Omental fat pad (tissue), 4 donors: ENCODE measurements around the gene PTPN12. TPM values are rescaled to one million over a fixed set of nuclear protein-coding genes. Genes with fewer than 3 reads are reported as not detected.

Experiments used
- ATAC-seq: fragments of 150-250 bp; one replicate; pipeline ENCODE4 v1.9.1; 2016; ENCODE audit warnings: mild to moderate bottlenecking, moderate library complexity; ENCODE audit not compliant: low FRiP score
- DNase-seq: peaks from one replicate; pipeline ENCODE4 v3.0.0-alpha.2; 2019; ENCODE audit warnings: low spot score
- total RNA-seq, 4 donors: library from RNA; depleted of rRNA; stranded (reverse); fragments of >200 nt; gene quantifications; one replicate each; pipeline ENCODE4 v1.1.0, GENCODE V29; 2016
- TF ChIP-seq, protein P1 (sequence below), 3 donors: fragments of 450-650 bp; IDR thresholded peaks; one replicate each; pipeline ENCODE4 v1.5.1; 2016 to 2017; ENCODE audit warnings: antibody characterized with exemption in 3 of 3, mild to moderate bottlenecking in 3 of 3, moderate library complexity in 2 of 3

Gene PTPN12
- total RNA-seq, 4 donors from 2014 or later: 109 to 219 (median 138) TPM

DNA sequence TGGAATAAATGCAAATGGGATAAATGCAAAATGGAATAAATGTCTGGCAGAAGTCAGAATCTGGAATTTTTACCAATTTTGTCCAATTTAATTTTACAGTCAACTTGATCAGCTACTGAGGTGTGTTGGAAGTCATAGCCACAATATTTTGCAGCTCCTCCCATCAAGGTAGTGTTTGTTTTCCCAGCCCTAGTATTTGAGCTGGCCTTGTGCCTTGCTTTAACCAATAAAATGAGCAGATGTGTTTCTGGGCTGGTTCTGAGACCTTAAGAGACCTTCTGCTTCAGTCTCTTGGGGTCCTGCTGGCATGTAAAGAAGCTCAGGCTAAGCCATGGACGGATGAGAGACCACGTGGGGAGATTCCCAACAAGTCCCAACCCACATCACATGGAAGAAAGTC lies 116.5 kb downstream of the PTPN12 start:
- no peak for ATAC-seq
- TF ChIP-seq, protein P1, sequence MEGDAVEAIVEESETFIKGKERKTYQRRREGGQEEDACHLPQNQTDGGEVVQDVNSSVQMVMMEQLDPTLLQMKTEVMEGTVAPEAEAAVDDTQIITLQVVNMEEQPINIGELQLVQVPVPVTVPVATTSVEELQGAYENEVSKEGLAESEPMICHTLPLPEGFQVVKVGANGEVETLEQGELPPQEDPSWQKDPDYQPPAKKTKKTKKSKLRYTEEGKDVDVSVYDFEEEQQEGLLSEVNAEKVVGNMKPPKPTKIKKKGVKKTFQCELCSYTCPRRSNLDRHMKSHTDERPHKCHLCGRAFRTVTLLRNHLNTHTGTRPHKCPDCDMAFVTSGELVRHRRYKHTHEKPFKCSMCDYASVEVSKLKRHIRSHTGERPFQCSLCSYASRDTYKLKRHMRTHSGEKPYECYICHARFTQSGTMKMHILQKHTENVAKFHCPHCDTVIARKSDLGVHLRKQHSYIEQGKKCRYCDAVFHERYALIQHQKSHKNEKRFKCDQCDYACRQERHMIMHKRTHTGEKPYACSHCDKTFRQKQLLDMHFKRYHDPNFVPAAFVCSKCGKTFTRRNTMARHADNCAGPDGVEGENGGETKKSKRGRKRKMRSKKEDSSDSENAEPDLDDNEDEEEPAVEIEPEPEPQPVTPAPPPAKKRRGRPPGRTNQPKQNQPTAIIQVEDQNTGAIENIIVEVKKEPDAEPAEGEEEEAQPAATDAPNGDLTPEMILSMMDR (IDR thresholded peaks at IDR 0.05): no peak
- no peak for DNase-seq

DNA sequence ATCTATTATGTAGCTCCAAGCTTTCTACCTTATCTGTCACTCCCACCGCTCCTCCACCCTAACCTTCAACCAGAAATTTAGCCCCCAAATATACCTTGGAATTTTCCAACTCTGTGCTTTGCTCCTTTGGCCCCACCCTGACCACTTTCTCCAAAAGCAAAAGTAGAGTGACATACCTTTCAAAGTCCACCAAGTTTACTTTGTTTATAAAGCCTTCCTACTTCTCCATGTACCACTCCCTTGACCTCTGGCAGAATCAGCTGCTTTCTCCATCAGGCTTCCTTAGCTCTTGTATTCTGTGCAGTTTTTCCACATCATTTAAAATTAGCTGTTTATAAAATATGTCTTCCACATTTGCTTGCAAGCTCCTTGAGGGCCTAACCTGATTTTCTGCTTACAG lies 118.3 kb downstream of the PTPN12 start:
- TF ChIP-seq, protein P1 (IDR thresholded peaks at IDR 0.05): no peak
- ATAC-seq: no peak
- DNase-seq: no peak

DNA sequence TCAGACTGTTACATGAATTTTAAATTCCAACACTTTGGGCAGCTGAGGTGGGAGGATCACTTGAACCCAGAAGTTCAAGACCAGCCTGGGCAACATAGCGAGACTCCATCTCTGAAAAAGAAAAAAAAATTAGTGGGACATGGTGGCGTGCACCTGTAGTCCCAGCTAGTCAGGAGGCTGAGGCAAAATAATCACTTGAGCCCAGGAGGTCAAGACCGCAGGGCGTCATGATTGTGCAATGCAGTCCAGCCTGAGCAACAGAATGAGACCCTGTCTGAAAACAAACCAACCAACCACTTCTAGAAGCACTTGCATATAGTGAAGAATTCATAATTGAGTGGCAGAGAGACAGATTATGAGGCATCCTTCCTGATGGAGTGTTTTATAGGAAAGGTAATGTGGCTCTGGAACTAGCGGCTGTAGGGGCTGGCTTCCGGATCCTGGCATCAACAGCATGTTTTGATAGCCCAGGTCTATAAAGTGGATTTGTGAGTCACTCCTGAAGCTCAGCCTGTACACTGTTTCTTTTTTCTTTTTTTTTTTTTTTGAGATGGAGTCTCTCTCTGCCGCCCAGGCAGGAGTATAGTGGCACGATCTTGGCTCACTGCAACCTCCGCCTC lies 118.9 kb downstream of the PTPN12 start:
- ATAC-seq: no peak
- no peak for DNase-seq
- TF ChIP-seq, protein P1 (IDR thresholded peaks at IDR 0.05): no peak

DNA sequence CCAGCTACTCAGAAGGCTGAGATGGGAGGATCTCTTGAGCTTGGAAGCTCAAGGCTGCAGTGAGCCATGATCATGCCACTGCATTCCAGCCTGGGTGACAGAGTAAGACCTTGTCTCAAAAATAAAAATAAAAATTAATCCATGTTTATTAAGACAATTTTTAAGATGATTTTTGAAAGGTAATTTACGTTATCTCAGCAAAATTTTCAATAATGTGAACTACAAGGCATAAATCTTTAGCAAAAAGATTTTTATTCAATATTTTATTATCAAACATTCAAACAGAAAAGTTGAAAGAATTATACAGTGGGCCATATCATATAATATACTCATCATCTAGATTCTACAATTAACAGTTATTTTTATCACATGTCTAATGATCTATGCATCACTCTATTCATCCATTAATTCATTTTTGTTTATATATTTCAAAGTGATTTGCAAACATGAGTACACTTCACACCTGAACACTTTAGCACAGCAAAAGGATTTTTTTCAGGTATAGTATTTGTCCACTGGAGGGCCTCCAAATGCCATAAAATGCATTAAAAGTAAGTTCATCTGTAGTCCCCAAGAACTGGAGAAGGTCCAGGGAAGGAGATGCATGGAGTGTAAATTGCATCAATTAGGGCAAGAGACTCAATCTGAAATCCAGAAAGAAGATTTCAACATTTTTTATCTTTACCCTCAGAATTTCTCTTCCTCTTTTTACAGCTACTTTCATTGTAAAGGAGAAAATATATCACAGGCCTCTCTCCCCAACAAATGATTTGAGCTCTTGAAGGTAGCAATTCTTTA lies 120.5 kb downstream of the PTPN12 start:
- DNase-seq: no peak
- no peak for ATAC-seq

DNA sequence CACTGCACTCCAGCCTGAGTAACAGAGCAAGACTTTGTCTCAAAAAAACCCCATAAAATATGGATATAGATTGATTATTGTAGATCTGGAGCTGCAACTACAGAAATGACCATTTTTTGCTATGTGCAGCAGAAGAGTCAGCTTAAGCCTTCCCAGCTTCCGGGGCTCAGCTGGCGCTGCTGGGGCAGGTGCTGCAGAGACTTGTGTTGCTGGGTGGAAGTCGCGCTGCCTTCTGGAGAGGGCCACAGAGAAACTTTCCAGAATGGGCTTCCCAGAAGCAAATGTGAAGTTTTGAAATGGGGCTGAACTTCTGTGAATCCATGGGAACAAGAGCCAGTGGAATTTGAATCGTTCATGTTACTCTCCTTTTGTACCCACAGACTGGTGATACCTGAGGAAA lies 121.8 kb downstream of the PTPN12 start:
- TF ChIP-seq, protein P1 (IDR thresholded peaks at IDR 0.05): no peak
- DNase-seq: no peak
- no peak for ATAC-seq

More for the DNA sequence above, 120.5 kb downstream of the PTPN12 start:
- TF ChIP-seq, protein P1 (IDR thresholded peaks at IDR 0.05): no peak

DNA sequence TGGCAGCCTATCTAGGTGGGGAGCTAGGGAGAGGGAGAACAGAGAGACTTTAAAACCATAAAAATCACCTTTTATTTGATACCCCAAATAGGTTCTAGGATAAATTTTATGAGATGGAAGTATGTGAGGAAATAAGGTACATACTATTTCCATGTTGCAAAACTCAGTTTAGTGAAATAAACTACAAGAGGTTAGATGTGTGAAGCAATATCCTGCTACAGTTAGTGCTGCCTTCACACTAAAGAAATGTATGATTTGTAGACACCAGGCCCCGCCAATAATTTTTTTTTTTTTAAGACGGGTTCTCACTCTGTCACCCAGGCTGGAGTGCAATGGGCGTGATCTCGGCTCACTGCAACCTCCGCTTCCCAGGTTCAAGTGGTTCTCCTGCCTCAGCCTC lies 124.7 kb downstream of the PTPN12 start:
- ATAC-seq (no peak), DNase-seq (no peak)
- TF ChIP-seq, protein P1 (IDR thresholded peaks at IDR 0.05): no peak

DNA sequence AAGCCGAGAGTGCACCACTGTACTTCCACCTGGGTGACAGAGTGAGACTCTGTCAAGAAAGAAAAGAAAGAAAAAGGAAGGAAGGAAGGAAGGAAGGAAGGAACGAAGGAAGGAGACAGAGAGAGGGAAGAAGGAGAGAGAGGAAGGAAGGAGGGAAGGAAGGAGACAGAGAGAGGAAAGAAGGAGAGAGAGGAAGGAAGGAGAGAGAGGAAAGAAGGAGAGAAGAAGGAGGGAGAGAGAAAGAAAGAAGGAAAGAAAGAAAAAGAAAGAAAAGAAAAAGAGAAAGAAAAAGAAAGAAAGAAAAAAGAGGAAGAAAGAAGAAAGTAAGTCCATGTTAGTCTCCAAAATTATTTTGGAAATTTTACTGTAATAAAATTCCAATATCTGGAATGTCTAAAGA lies 125.8 kb downstream of the PTPN12 start:
- TF ChIP-seq, protein P1 (IDR thresholded peaks at IDR 0.05): no peak
- ATAC-seq (no peak), DNase-seq (no peak)
